ENCODE measurements around the gene PSMB5.

- TF ChIP-seq, protein P1, sequence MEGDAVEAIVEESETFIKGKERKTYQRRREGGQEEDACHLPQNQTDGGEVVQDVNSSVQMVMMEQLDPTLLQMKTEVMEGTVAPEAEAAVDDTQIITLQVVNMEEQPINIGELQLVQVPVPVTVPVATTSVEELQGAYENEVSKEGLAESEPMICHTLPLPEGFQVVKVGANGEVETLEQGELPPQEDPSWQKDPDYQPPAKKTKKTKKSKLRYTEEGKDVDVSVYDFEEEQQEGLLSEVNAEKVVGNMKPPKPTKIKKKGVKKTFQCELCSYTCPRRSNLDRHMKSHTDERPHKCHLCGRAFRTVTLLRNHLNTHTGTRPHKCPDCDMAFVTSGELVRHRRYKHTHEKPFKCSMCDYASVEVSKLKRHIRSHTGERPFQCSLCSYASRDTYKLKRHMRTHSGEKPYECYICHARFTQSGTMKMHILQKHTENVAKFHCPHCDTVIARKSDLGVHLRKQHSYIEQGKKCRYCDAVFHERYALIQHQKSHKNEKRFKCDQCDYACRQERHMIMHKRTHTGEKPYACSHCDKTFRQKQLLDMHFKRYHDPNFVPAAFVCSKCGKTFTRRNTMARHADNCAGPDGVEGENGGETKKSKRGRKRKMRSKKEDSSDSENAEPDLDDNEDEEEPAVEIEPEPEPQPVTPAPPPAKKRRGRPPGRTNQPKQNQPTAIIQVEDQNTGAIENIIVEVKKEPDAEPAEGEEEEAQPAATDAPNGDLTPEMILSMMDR (IDR thresholded peaks at IDR 0.05 in 4 of 5, conservative IDR thresholded peaks at IDR 0.05 in 1 of 5) = no peak
- no peak for TF ChIP-seq POLR2A (IDR thresholded peaks at IDR 0.05)
These were observed 27.3 kb upstream of the PSMB5 start for GRCh38 chr14:23062002-23062401.

Data from gastrocnemius medialis (tissue), 4 donors.